GM19193 (cell line): ENCODE results near the gene C12orf42.

ENCODE experiments used
- POLR2A ChIP-seq: IDR thresholded peaks from 4 replicates; pipeline ENCODE4 v1.6.1; 2011; ENCODE audit not compliant: insufficient read depth, insufficient read length; ENCODE audit errors: extremely low read depth

C12orf42 gene

GRCh38 chr12:103392722-103393121 lies 103.0 kb downstream of the C12orf42 start:
- no peak for TF ChIP-seq POLR2A

GRCh38 chr12:103391103-103391502 lies 104.7 kb downstream of the C12orf42 start:
- TF ChIP-seq POLR2A = no peak

- TF ChIP-seq POLR2A = no peak
These were observed 108.4 kb downstream of the C12orf42 start for GRCh38 chr12:103387385-103387784.

- no peak for TF ChIP-seq POLR2A
These were observed 109.3 kb downstream of the C12orf42 start for GRCh38 chr12:103386451-103386850.

- TF ChIP-seq POLR2A = no peak
These were observed 112.9 kb downstream of the C12orf42 start for GRCh38 chr12:103382736-103383346.

GRCh38 chr12:103382119-103382518 lies 113.6 kb downstream of the C12orf42 start:
- no peak for TF ChIP-seq POLR2A

GRCh38 chr12:103379670-103380069 lies 116.1 kb downstream of the C12orf42 start:
- TF ChIP-seq POLR2A = no peak

- TF ChIP-seq POLR2A = no peak
These were observed 122.7 kb downstream of the C12orf42 start for GRCh38 chr12:103373088-103373523.

GRCh38 chr12:103369929-103370328 lies 125.8 kb downstream of the C12orf42 start:
- TF ChIP-seq POLR2A = no peak

GRCh38 chr12:103368167-103368566 lies 127.6 kb downstream of the C12orf42 start:
- TF ChIP-seq POLR2A = no peak

GRCh38 chr12:103354403-103354802 lies 141.4 kb downstream of the C12orf42 start:
- no peak for TF ChIP-seq POLR2A

GRCh38 chr12:103353913-103354312 lies 141.9 kb downstream of the C12orf42 start:
- no peak for TF ChIP-seq POLR2A

GRCh38 chr12:103350116-103350515 lies 145.7 kb downstream of the C12orf42 start:
- no peak for TF ChIP-seq POLR2A

- no peak for TF ChIP-seq POLR2A
These were observed 146.8 kb downstream of the C12orf42 start for GRCh38 chr12:103348935-103349334.

GRCh38 chr12:103336940-103337339 lies 158.8 kb downstream of the C12orf42 start:
- no peak for TF ChIP-seq POLR2A

GRCh38 chr12:103334466-103334865 lies 161.3 kb downstream of the C12orf42 start:
- no peak for TF ChIP-seq POLR2A

GRCh38 chr12:103333676-103334075 lies 162.1 kb downstream of the C12orf42 start:
- no peak for TF ChIP-seq POLR2A
